Lung (tissue), 12 donors: Measurements from ENCODE around the gene TWNK. TPM values are rescaled to one million over a fixed set of nuclear protein-coding genes. Genes with fewer than 3 reads are reported as not detected.
"Not testable (repeated sequence)": the region's sequence is repeated elsewhere in the genome, so short reads cannot be mapped to it uniquely, and the experiment has no call there.

ENCODE experiments used
- ATAC-seq: fragments of 200-7000 bp; cut with Tn5 transposase; one replicate; pipeline ENCODE4 v1.9.1; 2020; ENCODE audit warnings: moderate number of reproducible peaks; ENCODE audit not compliant: insufficient read depth, low FRiP score
- DNase-seq, 3 donors: peaks; one replicate each; pipeline ENCODE4 v3.0.0-alpha.2; 2013 to 2017
- H3K27ac ChIP-seq, 2 donors: one replicate each; pipeline ENCODE4 v1.5.1; 2013; ENCODE audit warnings: mild to moderate bottlenecking in 2 of 2, moderate library complexity in 2 of 2, control low read depth in 1 of 2, inconsistent platforms in 1 of 2, low read depth in 1 of 2, low read length in 1 of 2
- H3K27me3 ChIP-seq, 3 donors: one replicate each; pipeline ENCODE4 v1.5.1; 2013; ENCODE audit warnings: low read length in 2 of 3; ENCODE audit not compliant: control insufficient read depth in 3 of 3, insufficient read depth in 3 of 3
- H3K36me3 ChIP-seq, 4 donors: one replicate each; pipeline ENCODE4 v1.5.1; 2013; ENCODE audit warnings: low read length in 4 of 4, mild to moderate bottlenecking in 1 of 4, moderate library complexity in 1 of 4; ENCODE audit not compliant: control insufficient read depth in 4 of 4, insufficient read depth in 4 of 4
- H3K4me1 ChIP-seq, 5 donors: one replicate each; pipeline ENCODE4 v1.5.1; 2013; ENCODE audit warnings: low read length in 5 of 5, mild to moderate bottlenecking in 2 of 5, moderate library complexity in 1 of 5; ENCODE audit not compliant: control insufficient read depth in 5 of 5, insufficient read depth in 5 of 5
- H3K4me3 ChIP-seq: one replicate; pipeline ENCODE4 v1.5.1; 2013; ENCODE audit warnings: mild to moderate bottlenecking, control low read depth, moderate library complexity
- H3K9ac ChIP-seq, 2 donors: one replicate each; pipeline ENCODE4 v1.5.1; 2013; ENCODE audit warnings: low read length in 2 of 2, control low read depth in 1 of 2; ENCODE audit not compliant: insufficient read depth in 1 of 2
- H3K9me3 ChIP-seq, 4 donors: one replicate each; pipeline ENCODE4 v1.5.1; 2013; ENCODE audit warnings: low read length in 3 of 4, mild to moderate bottlenecking in 1 of 4, moderate library complexity in 1 of 4; ENCODE audit not compliant: control insufficient read depth in 4 of 4, insufficient read depth in 3 of 4
- CTCF ChIP-seq: IDR thresholded peaks from 2 replicates; pipeline ENCODE4 v1.5.1; 2012; ENCODE audit warnings: mild to moderate bottlenecking; ENCODE audit errors: control extremely low read depth, extremely low read depth
- WGBS, 2 donors: extraction: QIAGEN DNeasy Blood & Tissue Kit; methylation state at CpG; one replicate each; pipeline ENCODE4 v1.1.7; 2013; 5-methylcytosine and 5-hydroxymethylcytosine counted together
- polyA plus RNA-seq, 2 donors: library from polyadenylated mRNA; stranded (reverse); fragments of 200-250 nt; gene quantifications; one replicate each; pipeline ENCODE4 v1.2.1, GENCODE V29; 2013
- total RNA-seq, 2 donors: library from RNA; depleted of rRNA in 1 of 2; stranded (reverse); fragments of >200 nt in 1 of 2; gene quantifications; one replicate each; pipeline ENCODE4 v1.2.1, GENCODE V29; 2014 to 2021
- donor health status: control.
- donor health status: control.
- donor health status: Bipolar disorder and iron deficiency.
- donor health status: healthy.
- donor health status: DM: yes; HTN: yes; CAD: no.

Gene TWNK
- total and polyA plus RNA-seq, 4 donors: 3.9 to 8.3 (median 5.6) TPM

GRCh38 chr10:101031796-101032636 lies 44.7 kb downstream of the TWNK start:
- DNase-seq (peak; percentile 79 to 81 (median 81)), ATAC-seq (peak; percentile 59)
- no peaks in the 10 kb centered on the region for H3K9me3 ChIP-seq
- H3K27ac ChIP-seq: peak overlapping the region; percentile 80 to 93
- peaks cover 0 to 25% (median 3%) of the 10 kb centered on the region in 5 donors for H3K4me1 ChIP-seq
- H3K4me3 ChIP-seq: peak overlapping the region; percentile 47
- peaks cover 0 to 12% (median 6%) of the 10 kb centered on the region in 3 donors for H3K27me3 ChIP-seq
- no peak for TF ChIP-seq CTCF
- H3K36me3 ChIP-seq: peaks cover 4 to 18% (median 11%) of the 10 kb centered on the region in 4 donors
- 0% methylated on average over 42 to 47 of the region's 47 CpGs for whole genome bisulfite sequencing, 2 donors
- H3K9ac ChIP-seq: peak overlapping the region; percentile 21 to 91

GRCh38 chr10:101032637-101033224 lies 45.4 kb downstream of the TWNK start:
- peaks cover 0 to 12% (median 6%) of the 10 kb centered on the region in 3 donors for H3K27me3 ChIP-seq
- peak overlapping the region; percentile 47 for H3K4me3 ChIP-seq
- WGBS, 2 donors: 6 to 9% methylated on average over 6 of the region's 6 CpGs
- H3K9ac ChIP-seq: peak overlapping the region; percentile 21 to 91
- ATAC-seq (peak; percentile 65), DNase-seq (peak; percentile 59 to 78 (median 73))
- no peaks in the 10 kb centered on the region for H3K9me3 ChIP-seq
- TF ChIP-seq CTCF: no peak
- H3K36me3 ChIP-seq: peaks cover 7 to 23% (median 12%) of the 10 kb centered on the region in 4 donors
- peaks cover 0 to 25% (median 3%) of the 10 kb centered on the region in 5 donors for H3K4me1 ChIP-seq
- peak overlapping the region; percentile 80 to 93 for H3K27ac ChIP-seq

GRCh38 chr10:101033276-101033675 lies 45.9 kb downstream of the TWNK start:
- peak overlapping the region in 1 of 2 donors; percentile 26 for H3K27ac ChIP-seq
- H3K4me3 ChIP-seq: no peak overlapping the region
- ATAC-seq (no peak), DNase-seq (no peak)
- WGBS, 2 donors: 81 to 87% methylated on average over 3 of the region's 3 CpGs
- H3K9ac ChIP-seq: no peak overlapping the region
- H3K4me1 ChIP-seq: peaks cover 0 to 25% (median 3%) of the 10 kb centered on the region in 5 donors
- peaks cover 8 to 27% (median 14%) of the 10 kb centered on the region in 4 donors for H3K36me3 ChIP-seq
- no peaks in the 10 kb centered on the region for H3K9me3 ChIP-seq
- H3K27me3 ChIP-seq: peaks cover 0 to 12% (median 6%) of the 10 kb centered on the region in 3 donors
- no peak for TF ChIP-seq CTCF

GRCh38 chr10:101034404-101034803 lies 47.1 kb downstream of the TWNK start:
- not testable (repeated sequence) for H3K9ac ChIP-seq, ATAC-seq, H3K27ac ChIP-seq, H3K27me3 ChIP-seq, DNase-seq, H3K4me3 ChIP-seq, H3K9me3 ChIP-seq
- peaks cover 8 to 36% (median 17%) of the 10 kb centered on the region in 4 donors for H3K36me3 ChIP-seq
- WGBS, 2 donors: 96 to 98% methylated on average over 4 of the region's 4 CpGs
- H3K4me1 ChIP-seq: peaks cover 0 to 25% (median 3%) of the 10 kb centered on the region in 5 donors
